Tibial nerve (tissue), 4 donors: ENCODE results near the gene MICAL2. TPM values are rescaled to one million over a fixed set of nuclear protein-coding genes. Genes with fewer than 3 reads are reported as not detected.

Experiments
- DNase-seq, 2 donors: peaks; one replicate each; pipeline ENCODE4 v3.0.0-alpha.2; 2019; ENCODE audit warnings: low spot score in 2 of 2
- H3K27ac ChIP-seq, 4 donors: fragments of 200-600 bp; sonication (generic) in 3 of 4; one replicate each; pipeline ENCODE4 v1.5.1; 2017 to 2019; ENCODE audit warnings: mild to moderate bottlenecking in 1 of 4
- H3K27me3 ChIP-seq, 2 donors: fragments of 200-600 bp; sonication (generic) in 1 of 2; one replicate each; pipeline versions ENCODE4 v1.5.1 to v1.6.0; 2017 to 2019
- H3K36me3 ChIP-seq, 3 donors: fragments of 200-600 bp; sonication (generic); one replicate each; pipeline ENCODE4 v1.5.1; 2018 to 2019
- H3K4me1 ChIP-seq, 4 donors: fragments of 200-600 bp; sonication (generic) in 3 of 4; one replicate each; pipeline ENCODE4 v1.5.1; 2017 to 2019
- H3K4me3 ChIP-seq, 4 donors: fragments of 200-600 bp; sonication (generic) in 3 of 4; one replicate each; pipeline ENCODE4 v1.5.1; 2017 to 2019; ENCODE audit warnings: mild to moderate bottlenecking in 1 of 4, moderate library complexity in 1 of 4
- H3K9me3 ChIP-seq, 4 donors: fragments of 200-600 bp; sonication (generic) in 3 of 4; one replicate each; pipeline ENCODE4 v1.5.1; 2017 to 2019
- CTCF ChIP-seq, 5 experiments: fragments of 200-600 bp in 3 of 5; fragments of 450-650 bp in 2 of 5; sonication (generic) in 3 of 5; IDR thresholded peaks; one replicate each; pipeline ENCODE4 v1.5.1; 2016 to 2019; ENCODE audit warnings: antibody characterized with exemption in 5 of 5, mild to moderate bottlenecking in 3 of 5, moderate library complexity in 2 of 5
- EP300 ChIP-seq, 2 donors: sonication (generic); formaldehyde crosslinking; IDR thresholded peaks; one replicate each; pipeline ENCODE4 v1.6.1; 2017; ENCODE audit warnings: antibody characterized with exemption in 2 of 2, mild to moderate bottlenecking in 1 of 2
- POLR2A ChIP-seq, 2 donors: fragments of 450-650 bp; IDR thresholded peaks; one replicate each; pipeline ENCODE4 v1.6.1; 2017; ENCODE audit warnings: antibody characterized with exemption in 2 of 2, mild to moderate bottlenecking in 2 of 2, moderate library complexity in 2 of 2
- WGBS, 2 donors: methylation state at CpG; one replicate each; pipeline ENCODE4 v1.1.5; 2018; 5-methylcytosine and 5-hydroxymethylcytosine counted together
- total RNA-seq, 4 donors: library from RNA; depleted of rRNA; stranded (reverse); fragments of >200 nt; gene quantifications; one replicate each; pipeline ENCODE4 v1.1.0, GENCODE V29; 2016

The MICAL2 gene
- total RNA-seq, 4 donors from 2014 or later: 87.0 to 136 (median 101) TPM

GRCh38 chr11:12117611-12118010 lies 7.2 kb downstream of the MICAL2 start:
- Histone ChIP-seq H3K27ac (peak overlapping the region; percentile 51 to 88 (median 70)), H3K27me3 (no peaks in the 10 kb centered on the region), H3K9me3 (no peaks in the 10 kb centered on the region), H3K36me3 (no peaks in the 10 kb centered on the region), H3K4me3 (no peak overlapping the region), H3K4me1 (peaks cover 0 to 40% (median 16%) of the 10 kb centered on the region in 4 donors)
- DNase-seq: no peak
- TF ChIP-seq EP300 (IDR thresholded peaks at IDR 0.05) (no peak), POLR2A (IDR thresholded peaks at IDR 0.05) (no peak), CTCF (IDR thresholded peaks at IDR 0.05) (no peak)
- WGBS, 2 donors: 89% methylated on average over 2 of the region's 2 CpGs

GRCh38 chr11:12118949-12119348 lies 8.6 kb downstream of the MICAL2 start:
- peak overlapping the region in 3 of 4 donors; percentile 51 to 88 (median 77) for H3K27ac ChIP-seq
- no peaks in the 10 kb centered on the region for H3K9me3 ChIP-seq
- no peaks in the 10 kb centered on the region for H3K27me3 ChIP-seq
- no peak for DNase-seq
- H3K36me3 ChIP-seq: no peaks in the 10 kb centered on the region
- 59 to 63% methylated on average over 4 of the region's 4 CpGs for WGBS, 2 donors
- no peak overlapping the region for H3K4me3 ChIP-seq
- H3K4me1 ChIP-seq: peaks cover 0 to 47% (median 16%) of the 10 kb centered on the region in 4 donors
- no peak for TF ChIP-seq CTCF (IDR thresholded peaks at IDR 0.05)
- no peak for TF ChIP-seq POLR2A (IDR thresholded peaks at IDR 0.05)
- no peak for TF ChIP-seq EP300 (IDR thresholded peaks at IDR 0.05)

- no peak for TF ChIP-seq POLR2A (IDR thresholded peaks at IDR 0.05)
- TF ChIP-seq EP300 (IDR thresholded peaks at IDR 0.05): no peak
- no peak for TF ChIP-seq CTCF (IDR thresholded peaks at IDR 0.05)
- Histone ChIP-seq H3K4me1 (peaks cover 0 to 52% (median 16%) of the 10 kb centered on the region in 4 donors), H3K36me3 (no peaks in the 10 kb centered on the region), H3K9me3 (no peaks in the 10 kb centered on the region), H3K27ac (peak overlapping the region in 3 of 4 donors; percentile 32 to 88 (median 50)), H3K27me3 (no peaks in the 10 kb centered on the region), H3K4me3 (no peak overlapping the region)
- no peak for DNase-seq
- WGBS, 2 donors: 98 to 99% methylated on average over 5 of the region's 5 CpGs
These were observed 9.1 kb downstream of the MICAL2 start for GRCh38 chr11:12119502-12119901.

- no peaks in the 10 kb centered on the region for H3K36me3 ChIP-seq
- DNase-seq: no peak
- H3K27ac ChIP-seq: peak overlapping the region in 3 of 4 donors; percentile 32 to 88 (median 50)
- no peak for TF ChIP-seq CTCF (IDR thresholded peaks at IDR 0.05)
- TF ChIP-seq EP300 (IDR thresholded peaks at IDR 0.05): no peak
- no peak for TF ChIP-seq POLR2A (IDR thresholded peaks at IDR 0.05)
- no peaks in the 10 kb centered on the region for H3K27me3 ChIP-seq
- no peaks in the 10 kb centered on the region for H3K9me3 ChIP-seq
- H3K4me3 ChIP-seq: no peak overlapping the region
- WGBS, 2 donors: 72 to 82% methylated on average over 8 to 9 of the region's 9 CpGs
- H3K4me1 ChIP-seq: peaks cover 0 to 58% (median 16%) of the 10 kb centered on the region in 4 donors
These were observed 9.9 kb downstream of the MICAL2 start for GRCh38 chr11:12120031-12121008.

- Histone ChIP-seq H3K36me3 (no peaks in the 10 kb centered on the region), H3K27me3 (no peaks in the 10 kb centered on the region), H3K4me1 (peaks cover 0 to 64% (median 17%) of the 10 kb centered on the region in 4 donors), H3K4me3 (no peak overlapping the region), H3K9me3 (no peaks in the 10 kb centered on the region), H3K27ac (peak overlapping the region in 1 of 4 donors; percentile 88)
- no peak for DNase-seq
- WGBS, 2 donors: 72 to 73% methylated on average over 5 of the region's 5 CpGs
- TF ChIP-seq EP300 (IDR thresholded peaks at IDR 0.05) (no peak), CTCF (IDR thresholded peaks at IDR 0.05) (no peak), POLR2A (IDR thresholded peaks at IDR 0.05) (no peak)
These were observed 10.6 kb downstream of the MICAL2 start for GRCh38 chr11:12121011-12121410.
